Thyroid gland (tissue), 4 donors: ENCODE results near the gene PRKCH.

Experiments
- POLR2A ChIP-seq, 2 donors: fragments of 450-650 bp; IDR thresholded peaks; one replicate each; pipeline ENCODE4 v1.6.1; 2017; ENCODE audit warnings: antibody characterized with exemption in 2 of 2, mild to moderate bottlenecking in 2 of 2, moderate library complexity in 1 of 2
- TF ChIP-seq, protein P1 (sequence below), 6 experiments: fragments of 200-600 bp in 3 of 6; fragments of 450-650 bp in 3 of 6; sonication (generic) in 3 of 6; IDR thresholded peaks; one replicate each; pipeline ENCODE4 v1.5.1; 2016 to 2019; ENCODE audit warnings: antibody characterized with exemption in 6 of 6, mild to moderate bottlenecking in 2 of 6, inconsistent platforms in 1 of 6, moderate library complexity in 1 of 6

- TF ChIP-seq, protein P1, sequence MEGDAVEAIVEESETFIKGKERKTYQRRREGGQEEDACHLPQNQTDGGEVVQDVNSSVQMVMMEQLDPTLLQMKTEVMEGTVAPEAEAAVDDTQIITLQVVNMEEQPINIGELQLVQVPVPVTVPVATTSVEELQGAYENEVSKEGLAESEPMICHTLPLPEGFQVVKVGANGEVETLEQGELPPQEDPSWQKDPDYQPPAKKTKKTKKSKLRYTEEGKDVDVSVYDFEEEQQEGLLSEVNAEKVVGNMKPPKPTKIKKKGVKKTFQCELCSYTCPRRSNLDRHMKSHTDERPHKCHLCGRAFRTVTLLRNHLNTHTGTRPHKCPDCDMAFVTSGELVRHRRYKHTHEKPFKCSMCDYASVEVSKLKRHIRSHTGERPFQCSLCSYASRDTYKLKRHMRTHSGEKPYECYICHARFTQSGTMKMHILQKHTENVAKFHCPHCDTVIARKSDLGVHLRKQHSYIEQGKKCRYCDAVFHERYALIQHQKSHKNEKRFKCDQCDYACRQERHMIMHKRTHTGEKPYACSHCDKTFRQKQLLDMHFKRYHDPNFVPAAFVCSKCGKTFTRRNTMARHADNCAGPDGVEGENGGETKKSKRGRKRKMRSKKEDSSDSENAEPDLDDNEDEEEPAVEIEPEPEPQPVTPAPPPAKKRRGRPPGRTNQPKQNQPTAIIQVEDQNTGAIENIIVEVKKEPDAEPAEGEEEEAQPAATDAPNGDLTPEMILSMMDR (IDR thresholded peaks at IDR 0.05): no peak
- TF ChIP-seq POLR2A (IDR thresholded peaks at IDR 0.05): no peak
Measured at GRCh38 chr14:61346793-61347192, 25.4 kb downstream of the PRKCH start.
